Inflammatory macrophage (primary cell): Measurements from ENCODE around the gene STN1.

Source experiments
- DNase-seq, 2 donors: peaks; one replicate each; pipeline ENCODE4 v3.0.0-alpha.2; 2020 to 2022
- total RNA-seq, 18 experiments: gene quantifications; one replicate each; lab custom pipeline; 2026; ENCODE audit warnings: mixed read lengths in 6 of 18, inconsistent platforms in 2 of 18; lab: John Stamatoyannopoulos, UW

Gene STN1, protein sequence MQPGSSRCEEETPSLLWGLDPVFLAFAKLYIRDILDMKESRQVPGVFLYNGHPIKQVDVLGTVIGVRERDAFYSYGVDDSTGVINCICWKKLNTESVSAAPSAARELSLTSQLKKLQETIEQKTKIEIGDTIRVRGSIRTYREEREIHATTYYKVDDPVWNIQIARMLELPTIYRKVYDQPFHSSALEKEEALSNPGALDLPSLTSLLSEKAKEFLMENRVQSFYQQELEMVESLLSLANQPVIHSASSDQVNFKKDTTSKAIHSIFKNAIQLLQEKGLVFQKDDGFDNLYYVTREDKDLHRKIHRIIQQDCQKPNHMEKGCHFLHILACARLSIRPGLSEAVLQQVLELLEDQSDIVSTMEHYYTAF
- total RNA-seq, result 0.23 to 6.4 (median 1.7) reads per million in 18 experiments

DNA sequence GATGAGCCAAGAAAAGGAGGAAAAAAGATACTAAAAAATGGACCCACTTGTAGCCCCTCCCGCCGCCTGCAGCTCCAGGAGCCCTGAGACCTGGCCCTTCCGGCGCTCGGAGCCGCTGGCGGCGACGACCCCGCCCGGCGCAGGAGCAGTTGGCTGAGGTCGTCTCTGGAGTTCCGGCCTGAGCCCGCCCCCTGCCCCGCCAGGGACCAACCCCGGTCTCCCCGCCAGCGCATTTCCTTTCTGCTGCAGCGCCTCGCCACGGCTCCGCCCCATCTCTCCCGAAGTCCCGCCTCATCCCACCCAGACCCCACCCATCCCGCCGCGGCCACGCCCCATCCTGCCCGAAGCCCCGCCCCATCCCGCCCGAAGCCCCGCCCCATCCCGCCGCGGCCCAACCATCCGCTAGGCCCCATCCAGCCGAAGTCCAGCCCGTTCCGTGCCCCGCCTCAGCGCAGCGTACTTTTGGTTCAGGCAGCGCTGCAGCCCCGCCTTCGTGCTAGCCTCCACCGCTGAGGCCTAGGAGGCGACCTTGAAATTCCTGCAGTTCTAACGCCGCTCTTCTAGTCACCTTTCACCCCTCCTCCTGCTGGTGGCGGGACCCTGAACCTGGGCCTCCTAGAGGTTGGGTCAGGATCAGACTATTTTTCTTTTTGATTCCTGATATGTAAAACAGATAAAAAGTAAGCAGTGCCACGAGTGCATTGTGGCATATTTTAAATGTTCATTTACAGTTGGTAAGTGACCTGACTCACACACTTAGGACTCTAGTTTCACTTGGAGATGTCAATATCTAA is at the start of gene STN1:
TSS of gene STN1 (minus strand) at position 132 of the 794 bp plus-strand sequence. CDS start 590 bp downstream, outside the sequence.
- DNase-seq, result peak; percentile 96 to 98

DNA sequence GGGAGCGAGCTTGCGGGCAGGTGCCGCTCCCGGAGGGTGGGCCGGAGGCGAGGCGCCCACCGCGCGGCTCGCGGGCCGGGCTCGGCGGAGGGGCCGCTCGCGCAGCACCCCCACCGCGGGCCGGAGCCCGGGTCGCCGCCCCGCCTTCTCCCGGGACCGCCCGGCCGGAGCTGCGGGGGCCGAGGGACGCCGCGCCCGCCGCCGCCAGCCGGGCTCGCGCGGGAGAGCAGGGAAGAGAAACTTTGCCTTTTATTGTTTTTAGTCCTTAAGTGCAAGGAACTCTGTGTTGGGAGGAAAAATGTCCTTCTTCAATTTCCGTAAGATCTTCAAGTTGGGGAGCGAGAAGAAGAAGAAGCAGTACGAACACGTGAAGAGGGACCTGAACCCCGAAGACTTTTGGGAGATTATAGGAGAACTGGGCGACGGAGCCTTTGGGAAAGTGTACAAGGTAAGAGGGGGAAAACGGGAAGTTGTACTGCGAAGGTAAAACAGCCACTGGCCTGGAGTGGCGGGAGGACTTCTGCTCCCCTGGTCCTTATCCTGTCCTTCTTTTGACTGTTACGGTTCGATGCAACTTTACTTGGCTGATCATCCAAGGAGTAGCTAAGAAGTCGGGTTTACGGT is 49.6 kb upstream of the STN1 start:
- DNase-seq, result peak; percentile 24 to 51

DNA sequence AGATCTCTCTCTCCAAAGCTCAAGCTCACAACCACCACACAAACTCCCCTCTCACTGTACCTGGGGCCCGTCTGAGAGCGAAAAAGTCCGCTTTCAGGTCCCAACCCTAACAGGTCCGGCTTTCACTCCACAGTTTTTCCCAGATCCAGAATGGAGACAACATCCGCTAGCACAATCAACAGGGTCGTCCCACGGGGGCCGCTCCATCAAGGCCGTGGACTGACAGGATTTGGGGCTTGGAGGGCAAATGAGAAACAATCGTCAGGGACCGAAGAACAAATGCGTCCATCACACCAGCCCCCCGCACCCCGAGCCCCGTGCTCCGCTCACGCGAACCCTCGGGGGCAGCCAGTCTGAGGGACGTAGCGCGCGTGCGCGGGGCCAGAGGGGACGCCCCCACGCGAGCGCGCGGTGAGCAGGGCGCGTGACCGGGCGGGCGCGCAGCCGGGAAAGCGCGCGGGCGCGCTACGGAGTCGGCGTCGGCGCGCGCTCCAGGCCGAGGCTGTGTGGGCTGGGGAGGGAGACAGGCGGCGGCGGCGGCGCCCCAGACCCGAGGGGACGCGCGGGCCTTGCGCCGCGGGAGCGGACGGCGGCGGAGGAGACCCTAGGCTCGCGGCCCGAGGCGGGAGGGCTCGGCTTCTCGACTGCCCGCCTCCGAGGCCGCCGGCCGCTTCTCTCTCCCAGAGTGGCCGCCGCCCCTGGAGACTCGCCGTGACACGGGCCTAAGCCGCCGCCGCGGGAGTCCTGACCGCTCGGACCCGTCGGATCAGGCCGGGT is 48.9 kb upstream of the STN1 start, which contains the start of gene SLK:
TSS of gene SLK (plus strand) at position 470 of the 777 bp plus-strand sequence. CDS start 606 bp downstream, outside the sequence.
- DNase-seq, result peak; percentile 85 to 93

DNA sequence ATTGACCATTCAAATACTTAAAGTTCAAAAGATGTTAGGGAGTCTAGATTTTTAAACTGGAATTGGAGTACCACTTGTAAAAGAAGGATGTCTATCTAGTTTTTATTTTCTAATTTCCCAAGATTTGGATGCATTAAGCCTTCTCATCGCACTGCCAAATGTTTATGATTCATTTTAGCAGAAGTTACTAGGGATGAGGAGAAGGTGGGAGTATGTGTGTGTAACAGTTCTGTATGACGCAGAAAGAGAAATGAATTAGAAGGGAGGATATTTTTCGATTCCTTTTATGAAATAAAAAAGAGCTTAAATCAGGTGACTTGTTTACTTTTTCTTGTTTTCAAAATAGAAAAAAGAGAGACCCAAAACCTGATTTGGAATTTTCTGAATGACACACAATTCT is 42.1 kb upstream of the STN1 start:
- no peak for DNase-seq

DNA sequence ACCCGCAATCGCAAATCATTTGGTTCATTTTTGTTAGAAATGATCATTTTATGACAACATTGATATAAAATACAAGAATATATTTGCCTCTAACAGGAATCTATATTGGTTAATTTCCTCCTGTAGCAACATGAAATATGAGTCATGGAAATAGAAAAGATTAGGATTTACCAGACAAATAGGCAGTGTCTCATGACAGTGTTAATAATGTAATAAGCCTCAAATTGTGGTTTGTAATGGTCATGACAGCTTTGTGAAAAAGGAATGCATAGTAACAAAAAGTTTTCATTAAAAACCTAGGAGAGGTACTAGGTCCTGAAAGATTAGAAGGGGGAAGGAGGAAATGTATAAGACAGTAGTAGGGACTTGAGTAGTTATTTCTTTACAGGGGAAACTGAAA is 41.0 kb upstream of the STN1 start:
- peak in 1 of 2 donors; percentile 40 for DNase-seq

DNA sequence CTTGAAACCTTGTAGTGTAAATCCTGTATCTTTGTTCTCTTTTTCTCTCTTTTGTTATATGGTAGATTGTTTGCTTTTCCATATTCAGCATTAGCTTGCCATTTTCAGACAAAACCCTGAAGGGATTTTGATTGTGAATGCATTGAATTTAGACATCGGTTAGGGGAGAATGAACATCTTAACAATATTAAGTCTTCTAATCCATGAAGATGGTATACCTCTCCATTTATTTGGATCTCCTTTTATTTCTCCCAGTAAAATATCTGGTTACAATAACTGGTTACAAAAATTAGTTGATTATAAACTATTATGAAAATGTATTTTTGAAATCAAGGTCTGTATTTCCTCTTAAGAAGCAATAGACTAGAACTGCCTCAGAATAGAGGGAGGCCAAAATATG is 36.6 kb upstream of the STN1 start:
- no peak for DNase-seq

DNA sequence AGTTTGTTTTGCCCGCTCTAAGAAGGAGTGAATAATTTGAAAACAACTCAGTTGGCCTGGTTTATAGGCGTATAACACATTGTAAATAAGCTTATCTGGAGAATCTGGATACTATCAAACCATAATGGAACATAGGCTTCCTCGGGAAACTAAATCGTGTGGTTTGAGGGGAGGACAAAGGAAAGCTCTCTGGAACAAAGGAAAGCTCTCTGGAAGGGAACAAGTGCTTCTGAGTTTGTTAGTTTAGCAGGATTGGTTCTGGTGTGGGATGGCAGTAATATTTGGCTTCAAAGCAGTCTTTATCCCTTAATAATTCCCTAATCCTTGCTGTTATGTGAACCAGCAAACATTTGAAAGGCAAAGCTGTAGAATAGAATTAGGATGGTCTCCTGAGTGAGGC is 34.0 kb upstream of the STN1 start:
- DNase-seq, result no peak

DNA sequence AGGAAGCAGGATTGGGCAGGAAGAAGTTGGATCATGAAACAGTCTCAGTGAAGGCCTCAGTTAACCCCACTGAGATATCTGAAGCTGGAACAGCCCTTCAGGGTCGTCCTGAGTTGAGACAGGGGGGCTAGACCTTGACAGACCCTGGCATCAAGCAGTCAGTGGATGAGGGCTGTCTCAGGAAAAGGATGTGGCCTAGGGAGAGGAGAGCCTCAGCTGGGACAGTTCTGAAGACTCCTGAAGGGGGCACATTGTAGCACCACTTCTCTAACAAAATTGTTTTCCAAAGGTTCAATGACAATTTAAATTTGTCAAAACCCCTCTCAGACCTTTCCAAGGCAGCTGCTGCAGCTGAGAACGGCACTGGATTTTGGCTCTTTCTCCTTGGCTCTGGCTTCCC is 33.2 kb upstream of the STN1 start:
- DNase-seq, result no peak

DNA sequence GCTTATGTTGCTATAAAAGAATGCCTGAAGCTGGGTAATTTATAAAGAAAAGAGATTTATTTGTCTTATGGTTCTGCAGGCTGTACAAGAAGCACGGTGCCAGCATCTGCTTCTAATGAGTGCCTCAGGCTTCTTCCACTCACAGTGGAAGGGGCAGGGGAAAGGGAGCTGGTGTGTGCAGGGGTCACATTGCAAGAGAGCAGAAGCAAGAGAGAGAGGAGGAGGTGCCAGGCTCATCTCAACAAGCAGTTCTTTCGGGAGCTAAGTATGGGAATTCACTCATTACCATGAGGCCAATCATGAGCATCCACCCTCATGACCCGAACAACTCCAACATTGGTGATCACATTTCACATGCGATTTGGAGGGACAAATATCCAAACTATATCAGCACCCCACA is 31.7 kb upstream of the STN1 start:
- no peak for DNase-seq

DNA sequence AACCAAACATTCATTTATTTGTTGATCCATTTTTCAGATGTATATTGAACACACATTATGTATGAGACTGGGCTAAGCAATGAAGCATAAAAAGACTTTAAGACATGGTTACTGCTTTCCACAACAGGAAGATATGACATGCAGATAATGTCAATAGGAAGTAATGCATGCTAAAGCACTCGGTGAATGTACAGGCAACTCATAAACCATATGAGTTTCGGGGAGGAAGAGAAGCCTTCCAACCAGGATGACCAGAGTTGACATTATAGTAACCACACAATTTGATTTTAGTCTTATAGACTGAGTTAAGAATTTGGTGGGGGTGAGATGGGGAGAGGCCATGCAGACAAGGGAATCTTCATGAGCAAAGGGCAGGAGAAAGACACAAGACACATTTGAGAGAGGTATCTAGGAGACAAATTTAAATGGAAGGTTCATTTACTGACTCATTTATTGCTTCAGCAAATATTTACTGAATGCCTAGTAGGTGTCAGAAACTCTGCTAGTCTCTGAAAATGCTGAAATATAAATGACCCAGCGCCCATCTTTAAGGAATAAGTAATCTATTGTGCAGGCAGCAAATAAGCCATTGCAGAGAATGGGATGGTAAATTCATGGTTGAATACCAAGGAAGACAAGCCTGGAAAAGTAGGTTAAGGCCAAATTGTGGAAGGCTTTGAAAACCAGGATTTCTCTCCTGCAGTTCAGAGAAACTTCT is 30.0 kb upstream of the STN1 start:
- DNase-seq, result no peak

DNA sequence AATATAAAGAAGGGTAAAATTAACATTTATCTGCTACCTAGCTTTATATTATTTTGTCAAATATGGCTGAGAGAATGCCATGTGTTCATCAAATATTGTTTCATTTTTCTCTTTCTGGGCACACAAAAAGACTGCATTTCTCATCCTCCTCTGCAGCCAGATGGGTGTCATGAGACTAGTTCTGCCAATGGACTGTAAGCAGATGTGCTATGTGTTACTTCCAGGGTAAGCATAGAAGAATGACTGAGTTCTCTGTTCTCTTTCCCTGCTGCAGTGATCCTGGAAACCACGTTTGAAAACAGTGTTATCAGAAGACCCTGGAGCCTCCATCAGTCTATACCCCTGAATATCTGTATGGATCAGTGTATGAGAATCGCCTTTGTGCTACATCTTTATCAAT is 24.9 kb upstream of the STN1 start:
- no peak for DNase-seq

DNA sequence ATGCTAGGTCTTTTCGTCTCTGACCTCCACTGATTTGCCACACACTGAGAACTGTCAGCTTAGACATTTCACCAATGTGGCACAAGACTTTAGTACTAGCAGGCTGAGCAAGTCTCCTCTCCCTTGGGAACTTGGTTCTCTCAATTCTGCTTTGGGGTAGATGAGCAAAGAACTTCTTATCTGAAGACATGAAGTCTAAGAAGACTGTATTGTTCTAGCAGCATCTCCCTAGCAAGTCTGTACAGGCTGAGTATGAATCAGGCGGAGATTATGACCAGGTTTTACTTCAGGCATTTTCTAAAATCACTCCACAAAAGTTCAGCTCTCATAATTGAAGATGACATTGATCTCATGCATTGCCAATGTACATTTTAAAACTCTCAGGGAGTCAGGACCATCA is 23.8 kb upstream of the STN1 start:
- no peak for DNase-seq

DNA sequence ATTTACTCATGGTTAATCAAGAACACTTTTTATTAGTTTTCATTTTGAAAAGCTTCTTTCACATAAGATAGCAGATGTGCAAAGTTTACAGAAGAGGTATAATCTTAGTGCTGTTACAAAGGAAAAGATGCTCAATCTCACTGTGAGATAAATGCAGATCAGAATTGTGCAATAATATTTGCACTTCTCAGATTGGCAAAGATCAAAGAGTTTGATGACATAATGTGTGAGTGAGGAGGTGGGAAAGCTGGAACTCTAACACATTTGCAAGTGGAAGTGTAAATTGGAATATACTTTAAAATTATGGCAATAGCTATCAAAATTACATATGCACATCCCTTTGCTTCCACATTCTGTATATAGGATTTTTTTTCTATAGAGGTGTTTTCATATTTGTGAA is 21.5 kb upstream of the STN1 start:
- DNase-seq, result no peak

DNA sequence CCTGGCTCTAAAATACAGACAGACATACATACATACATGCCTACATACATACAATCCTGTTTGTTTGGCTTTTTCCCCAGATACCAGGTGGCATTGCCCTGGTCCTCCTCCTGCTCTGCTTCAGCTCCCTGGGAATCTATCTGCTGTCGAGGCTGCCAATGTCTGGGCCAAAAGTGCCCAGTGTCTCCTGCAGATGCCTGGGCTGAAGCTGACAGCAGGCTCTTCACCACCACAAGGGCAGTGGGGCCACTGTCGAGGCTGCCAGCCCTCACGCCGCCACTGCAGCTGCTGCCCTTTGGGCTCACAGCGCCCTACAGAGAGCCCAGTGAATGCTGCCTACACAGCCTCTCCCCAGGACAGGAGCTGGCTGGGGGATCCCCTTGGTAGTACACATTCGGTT is 18.0 kb upstream of the STN1 start:
- DNase-seq, result no peak

DNA sequence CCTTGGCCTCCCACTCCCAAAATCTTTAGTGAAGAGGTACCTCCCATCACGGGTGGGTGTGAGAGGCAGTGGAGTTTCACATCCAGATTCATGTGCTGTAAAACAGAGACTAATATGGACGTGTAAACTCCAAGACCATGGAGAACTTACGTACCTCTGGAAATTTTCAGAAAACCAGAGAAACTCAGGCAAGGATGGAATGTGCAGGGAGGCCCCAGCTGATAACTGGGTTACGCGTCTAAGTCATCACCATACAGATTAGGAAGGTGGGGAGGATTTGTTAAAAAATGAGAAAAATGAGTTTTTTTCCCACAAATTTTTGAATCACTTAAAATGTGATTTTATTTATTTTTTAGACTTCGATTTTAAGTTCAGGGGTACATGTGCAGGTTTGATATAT is 16.3 kb upstream of the STN1 start:
- no peak for DNase-seq

DNA sequence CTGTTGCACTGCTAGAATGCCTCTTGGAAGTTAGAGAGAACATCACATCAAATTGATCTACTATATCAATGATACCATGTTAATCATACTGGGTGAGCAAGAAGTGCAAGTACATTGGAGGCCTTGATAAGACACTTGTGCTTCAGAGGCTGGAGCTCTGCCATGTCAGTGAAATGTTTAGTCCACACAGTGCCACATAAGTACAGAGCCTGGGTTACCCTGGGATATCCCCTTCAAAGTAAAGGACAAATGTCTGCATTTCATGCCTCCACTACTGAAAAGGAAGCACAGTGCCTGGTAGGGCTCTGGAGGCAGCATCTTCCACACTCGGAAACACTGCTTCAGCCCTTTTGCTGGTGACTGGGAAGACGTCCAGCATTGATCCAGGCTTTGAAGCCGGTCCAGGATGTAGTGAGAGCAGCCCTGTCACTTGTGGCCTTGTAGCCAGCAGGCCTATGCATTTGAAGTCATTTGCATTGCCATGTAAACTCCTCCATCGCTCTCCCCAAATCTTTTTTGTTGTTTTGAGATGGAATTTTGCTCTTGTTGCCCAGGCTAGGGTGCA is 15.7 kb upstream of the STN1 start:
- DNase-seq, result no peak

DNA sequence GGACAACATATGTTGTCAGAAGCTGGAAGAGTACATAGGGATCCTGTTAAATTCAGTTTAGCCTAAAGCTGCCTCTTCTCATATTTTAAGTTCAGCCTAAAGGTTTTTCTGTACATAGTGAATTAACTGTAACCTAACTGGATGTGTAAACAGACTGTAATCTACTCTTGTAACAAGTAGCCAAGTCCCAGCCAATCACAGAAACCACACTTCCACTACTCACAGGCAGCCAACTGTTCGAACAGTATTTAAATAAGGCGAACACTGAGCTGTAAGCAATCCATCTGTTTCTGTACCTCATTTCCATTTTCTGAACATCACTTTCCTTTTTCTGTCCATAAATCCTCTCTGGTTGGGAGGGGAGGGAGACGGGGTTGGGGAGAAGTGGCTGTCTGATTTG is 15.0 kb upstream of the STN1 start:
- no peak for DNase-seq

DNA sequence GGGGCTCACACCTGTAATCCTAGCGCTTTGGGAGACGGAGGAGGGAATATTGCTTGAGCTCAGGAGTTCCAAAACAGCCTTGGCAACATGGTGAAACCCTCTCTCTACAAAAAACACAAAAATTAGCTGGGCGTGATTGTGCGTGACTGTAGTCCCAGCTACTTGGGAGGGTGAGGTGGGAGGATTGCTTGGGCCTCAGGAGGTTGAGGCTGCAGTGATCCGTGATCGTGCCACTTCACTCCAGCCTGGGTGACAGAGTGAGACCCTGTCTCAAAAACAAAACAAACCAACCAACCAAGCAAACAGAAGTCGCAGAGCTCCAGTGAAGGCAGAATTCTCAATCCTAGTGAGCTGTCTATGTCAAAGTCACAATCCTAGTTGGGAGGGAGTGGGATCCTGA is 14.3 kb upstream of the STN1 start:
- DNase-seq, result no peak

DNA sequence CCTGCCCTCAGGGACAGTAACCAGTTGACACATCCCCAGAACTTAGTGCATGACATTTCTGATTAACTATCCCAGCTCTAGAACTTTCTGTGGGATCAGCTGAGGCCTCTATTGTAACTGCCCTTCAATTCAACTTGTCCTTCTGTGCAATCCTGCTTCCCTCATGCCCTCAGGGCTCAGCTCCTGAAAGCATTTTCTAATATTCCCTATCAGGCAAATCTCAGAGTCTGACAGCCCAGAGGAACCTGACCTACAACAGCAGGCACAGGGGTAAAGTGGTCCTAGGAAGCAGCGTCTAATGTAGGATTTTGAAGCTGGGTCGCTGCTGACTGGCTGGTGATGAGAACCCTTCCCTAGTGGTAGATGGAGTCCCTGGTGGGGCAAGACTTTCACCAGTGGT is 13.6 kb upstream of the STN1 start:
- DNase-seq, result no peak

DNA sequence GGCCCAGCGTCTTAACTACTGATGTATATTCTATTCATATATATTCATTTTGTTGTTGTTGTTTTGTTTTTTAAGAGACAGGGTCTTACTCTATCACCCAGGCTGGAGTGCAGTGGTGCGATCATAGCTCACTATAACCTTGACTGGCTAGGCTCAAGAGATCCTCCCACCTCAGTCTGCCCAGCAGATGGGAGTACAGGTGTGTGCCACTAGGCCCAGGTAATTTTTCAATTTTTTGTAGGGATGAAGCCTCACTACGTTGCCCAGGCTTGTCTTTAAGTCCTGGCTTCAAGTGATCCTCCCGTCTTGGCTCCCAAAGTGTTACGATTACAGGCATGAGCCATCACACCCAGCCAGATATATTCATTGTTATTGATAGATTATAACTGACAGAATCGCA is 12.9 kb upstream of the STN1 start:
- DNase-seq, result no peak

DNA sequence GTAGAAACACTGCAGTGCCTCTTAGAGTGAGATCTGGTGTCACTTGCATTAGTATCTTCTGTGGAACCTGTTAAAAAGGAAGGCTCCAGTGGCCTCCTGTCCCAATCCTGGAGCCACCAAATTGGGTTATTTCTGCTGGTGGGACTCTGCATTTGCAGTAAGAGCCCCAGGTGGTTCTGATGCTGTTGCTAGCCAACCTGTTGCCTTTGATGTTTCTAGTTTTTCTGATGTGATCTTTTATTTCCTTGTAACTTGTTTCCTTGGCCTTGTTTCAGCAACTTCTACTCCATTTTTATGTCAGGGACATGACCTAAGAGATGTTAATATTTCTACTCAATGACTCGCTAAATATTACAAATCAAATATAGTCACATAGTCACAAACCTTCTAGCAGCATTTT is 12.5 kb upstream of the STN1 start:
- DNase-seq, result no peak
